K562 (cell line): ENCODE results near the gene ARL14EP. TPM values are rescaled to one million over a fixed set of nuclear protein-coding genes. Genes with fewer than 3 reads are reported as not detected.

Source experiments
- BCLAF1 ChIP-seq, 2 experiments: fragments of 450-650 bp in 1 of 2; IDR thresholded peaks; 2 replicates each; pipeline ENCODE4 v1.6.1; 2011 to 2017; ENCODE audit warnings: low read depth in 2 of 2, antibody characterized with exemption in 1 of 2, borderline replicate concordance in 1 of 2, low read length in 1 of 2, mild to moderate bottlenecking in 1 of 2, mixed read lengths in 1 of 2; ENCODE audit not compliant: control insufficient read depth in 1 of 2
- CHD2 ChIP-seq: IDR thresholded peaks from 2 replicates; pipeline ENCODE4 v1.6.1; 2011; ENCODE audit warnings: low read depth, low read length
- ELF4 ChIP-seq: fragments of 450-650 bp; formaldehyde crosslinking; IDR thresholded peaks from 2 replicates; pipeline ENCODE4 v1.4.0; 2022; ENCODE audit warnings: missing genetic modification characterization
- ETS1 ChIP-seq: conservative IDR thresholded peaks from 2 replicates; pipeline ENCODE4 v1.6.1; 2011; ENCODE audit warnings: low read depth, mild to moderate bottlenecking, low read length; ENCODE audit not compliant: control insufficient read depth
- RBFOX2 ChIP-seq: fragments of 200-400 bp; formaldehyde crosslinking; IDR thresholded peaks from 2 replicates; pipeline ENCODE4 v1.6.1; 2017; ENCODE audit warnings: low read depth, mild to moderate bottlenecking, low read length, moderate library complexity
- SMARCE1 ChIP-seq: fragments of 450-650 bp; IDR thresholded peaks from 2 replicates; pipeline ENCODE4 v1.7.1; 2016; ENCODE audit warnings: mild to moderate bottlenecking
- SRSF1 ChIP-seq: fragments of 200-400 bp; formaldehyde crosslinking; IDR thresholded peaks from 2 replicates; pipeline ENCODE4 v1.6.1; 2017; ENCODE audit warnings: mild to moderate bottlenecking, low read depth, low read length, moderate library complexity
- TEAD2 ChIP-seq: fragments of 450-650 bp; IDR thresholded peaks from 2 replicates; pipeline ENCODE4 v1.6.1; 2016; ENCODE audit warnings: missing genetic modification characterization, control low read depth, missing compliant biosample characterization
- ZNF12 ChIP-seq: sonication (generic); formaldehyde crosslinking; IDR thresholded peaks from 2 replicates; pipeline ENCODE4 v1.4.0; 2020; ENCODE audit warnings: mild to moderate bottlenecking, missing genetic modification reagents
- ZNF197 ChIP-seq: fragments of 200-800 bp; sonication (Bioruptor generic); IDR thresholded peaks from 2 replicates; pipeline ENCODE4 v1.6.1; 2016; ENCODE audit warnings: low read depth, missing genetic modification characterization, missing compliant biosample characterization
- ZNF24 ChIP-seq: fragments of 450-650 bp; IDR thresholded peaks from 2 replicates; pipeline ENCODE4 v1.6.1; 2016
- ZNF444 ChIP-seq: fragments of 250-450 bp; sonication (Bioruptor Pico); IDR thresholded peaks from 2 replicates; pipeline ENCODE4 v1.4.0; 2020; ENCODE audit warnings: mild to moderate bottlenecking, moderate library complexity
- polyA plus RNA-seq, 8 experiments: library from polyadenylated mRNA; depleted of rRNA in 4 of 8; stranded (reverse) in 5 of 8; unstranded in 3 of 8; fragments of >200 nt; fragmentation: Nextera tagmentation in 2 of 8; fragmentation: Illumina TruSeq in 1 of 8; extraction: Ambion mirVana in 2 of 8; extraction: Trizol in 1 of 8; gene quantifications; 2 replicates each; pipeline versions ENCODE4 v1.2.1 to v1.2.3, GENCODE V29; 2011 to 2014; ENCODE audit warnings: inconsistent platforms in 1 of 8, missing spikeins in 1 of 8
- total RNA-seq, 7 experiments: library from RNA; depleted of rRNA in 6 of 7; stranded (reverse); fragments of >200 nt in 6 of 7; fragmentation: Illumina TruSeq in 2 of 7; extraction: Trizol in 2 of 7; gene quantifications; 2 replicates each; pipeline versions ENCODE4 v1.2.1 to v1.2.3, GENCODE V29; 2011 to 2021; ENCODE audit warnings: low replicate concordance in 1 of 7
- TF ChIP-seq, protein P1 (sequence below), 2 experiments: fragments of 450-650 bp; IDR thresholded peaks; 2 replicates each; pipeline ENCODE4 v1.6.1; 2018; ENCODE audit warnings: mild to moderate bottlenecking in 2 of 2, low read depth in 1 of 2; ENCODE audit not compliant: partially characterized antibody in 2 of 2
- TF ChIP-seq, protein P2 (sequence below): fragments of 450-650 bp; IDR thresholded peaks from 2 replicates; pipeline ENCODE4 v1.6.1; 2016
- TF ChIP-seq, protein P3 (sequence below): fragments of 250-450 bp; sonication (Bioruptor Pico); IDR thresholded peaks from 2 replicates; pipeline ENCODE4 v1.8.0; 2021; ENCODE audit warnings: moderate library complexity, mild to moderate bottlenecking, inconsistent platforms
- TF ChIP-seq, protein P4 (sequence below): sonication (generic); formaldehyde crosslinking; IDR thresholded peaks from 2 replicates; pipeline ENCODE4 v1.8.0; 2022; ENCODE audit warnings: missing genetic modification reagents, mild to moderate bottlenecking, borderline replicate concordance

ARL14EP gene
- total and polyA plus RNA-seq, 9 of the 15 experiments (the other 6 are each of a cell fraction or from before 2014, with no cell fraction given), result 11.4 to 42.7 (median 25.9) TPM

DNA sequence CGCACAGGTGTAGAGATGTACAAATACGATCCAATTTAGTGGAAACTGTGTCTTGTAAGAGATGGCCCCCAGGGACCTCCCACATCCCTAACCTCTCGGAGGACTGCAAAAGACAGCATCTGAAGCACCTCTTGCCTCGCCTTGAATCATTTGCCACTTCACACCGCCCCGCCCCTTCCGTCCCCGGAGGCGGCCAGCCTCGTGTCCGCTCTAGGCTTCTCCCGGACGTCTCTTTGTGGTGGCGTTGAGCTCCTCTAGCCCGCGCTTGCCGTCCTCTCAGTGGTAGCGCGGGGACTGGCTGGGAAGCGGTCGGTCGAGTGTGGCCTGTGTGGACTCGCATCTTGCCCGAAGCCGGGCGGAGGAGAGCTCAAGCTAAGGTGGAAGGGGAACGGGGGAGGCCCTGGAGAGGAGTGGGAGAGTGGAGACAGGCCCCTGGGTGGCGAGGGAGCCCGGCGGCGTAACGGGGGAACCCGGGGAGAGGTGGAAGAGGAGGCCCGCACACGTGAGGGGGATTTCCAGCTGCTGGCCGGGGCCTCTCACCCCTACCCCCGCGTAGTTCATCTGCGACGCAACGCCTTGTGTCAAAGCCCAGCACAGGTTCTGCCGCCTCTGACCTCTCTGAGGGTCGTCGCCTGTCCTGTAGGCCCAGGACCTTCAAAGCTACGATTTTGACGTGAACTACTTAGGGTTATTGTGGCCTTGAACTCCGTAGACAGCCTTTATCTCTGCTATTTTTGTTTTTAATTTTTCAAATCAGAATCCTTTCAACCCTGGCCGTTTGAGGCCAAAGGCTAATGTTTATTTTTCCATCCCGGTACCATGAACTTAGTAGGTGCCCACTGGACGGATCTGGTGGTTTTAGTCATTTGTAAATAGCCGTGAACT is at the start of gene ARL14EP (continued):
- TF ChIP-seq BCLAF1 (IDR thresholded peaks at IDR 0.05; ENCODE audit: borderline replicate concordance in 1 of 2, control insufficient read depth in 1 of 2, low read depth in 2 of 2, low read length in 1 of 2), result peak in 1 of 2 experiments; percentile 80; a peak in 1 of 4 replicates
- TF ChIP-seq ZNF12, result no peak
- TF ChIP-seq SMARCE1, result no peak
- TF ChIP-seq, protein P1, sequence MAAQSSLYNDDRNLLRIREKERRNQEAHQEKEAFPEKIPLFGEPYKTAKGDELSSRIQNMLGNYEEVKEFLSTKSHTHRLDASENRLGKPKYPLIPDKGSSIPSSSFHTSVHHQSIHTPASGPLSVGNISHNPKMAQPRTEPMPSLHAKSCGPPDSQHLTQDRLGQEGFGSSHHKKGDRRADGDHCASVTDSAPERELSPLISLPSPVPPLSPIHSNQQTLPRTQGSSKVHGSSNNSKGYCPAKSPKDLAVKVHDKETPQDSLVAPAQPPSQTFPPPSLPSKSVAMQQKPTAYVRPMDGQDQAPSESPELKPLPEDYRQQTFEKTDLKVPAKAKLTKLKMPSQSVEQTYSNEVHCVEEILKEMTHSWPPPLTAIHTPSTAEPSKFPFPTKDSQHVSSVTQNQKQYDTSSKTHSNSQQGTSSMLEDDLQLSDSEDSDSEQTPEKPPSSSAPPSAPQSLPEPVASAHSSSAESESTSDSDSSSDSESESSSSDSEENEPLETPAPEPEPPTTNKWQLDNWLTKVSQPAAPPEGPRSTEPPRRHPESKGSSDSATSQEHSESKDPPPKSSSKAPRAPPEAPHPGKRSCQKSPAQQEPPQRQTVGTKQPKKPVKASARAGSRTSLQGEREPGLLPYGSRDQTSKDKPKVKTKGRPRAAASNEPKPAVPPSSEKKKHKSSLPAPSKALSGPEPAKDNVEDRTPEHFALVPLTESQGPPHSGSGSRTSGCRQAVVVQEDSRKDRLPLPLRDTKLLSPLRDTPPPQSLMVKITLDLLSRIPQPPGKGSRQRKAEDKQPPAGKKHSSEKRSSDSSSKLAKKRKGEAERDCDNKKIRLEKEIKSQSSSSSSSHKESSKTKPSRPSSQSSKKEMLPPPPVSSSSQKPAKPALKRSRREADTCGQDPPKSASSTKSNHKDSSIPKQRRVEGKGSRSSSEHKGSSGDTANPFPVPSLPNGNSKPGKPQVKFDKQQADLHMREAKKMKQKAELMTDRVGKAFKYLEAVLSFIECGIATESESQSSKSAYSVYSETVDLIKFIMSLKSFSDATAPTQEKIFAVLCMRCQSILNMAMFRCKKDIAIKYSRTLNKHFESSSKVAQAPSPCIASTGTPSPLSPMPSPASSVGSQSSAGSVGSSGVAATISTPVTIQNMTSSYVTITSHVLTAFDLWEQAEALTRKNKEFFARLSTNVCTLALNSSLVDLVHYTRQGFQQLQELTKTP (IDR thresholded peaks at IDR 0.05; ENCODE audit: low read depth in 1 of 2, partially characterized antibody in 2 of 2), result no peak
- TF ChIP-seq ELF4, result peak; percentile 14; the same call in 1 of the 2 replicates
- TF ChIP-seq TEAD2 (tag), result no peak
- TF ChIP-seq, protein P2, sequence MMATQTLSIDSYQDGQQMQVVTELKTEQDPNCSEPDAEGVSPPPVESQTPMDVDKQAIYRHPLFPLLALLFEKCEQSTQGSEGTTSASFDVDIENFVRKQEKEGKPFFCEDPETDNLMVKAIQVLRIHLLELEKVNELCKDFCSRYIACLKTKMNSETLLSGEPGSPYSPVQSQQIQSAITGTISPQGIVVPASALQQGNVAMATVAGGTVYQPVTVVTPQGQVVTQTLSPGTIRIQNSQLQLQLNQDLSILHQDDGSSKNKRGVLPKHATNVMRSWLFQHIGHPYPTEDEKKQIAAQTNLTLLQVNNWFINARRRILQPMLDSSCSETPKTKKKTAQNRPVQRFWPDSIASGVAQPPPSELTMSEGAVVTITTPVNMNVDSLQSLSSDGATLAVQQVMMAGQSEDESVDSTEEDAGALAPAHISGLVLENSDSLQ, result peak; percentile 42; the same call in 1 of the 2 replicates
- TF ChIP-seq CHD2, result no peak
- TF ChIP-seq, protein P3, sequence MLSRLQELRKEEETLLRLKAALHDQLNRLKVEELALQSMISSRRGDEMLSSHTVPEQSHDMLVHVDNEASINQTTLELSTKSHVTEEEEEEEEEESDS, result no peak
- TF ChIP-seq ZNF197 (CRISPR knock-in tag), result no peak
- TF ChIP-seq ZNF24, result no peak
- TF ChIP-seq ETS1, result peak; percentile 83
- TF ChIP-seq ZNF444 (CRISPR knock-in tag), result no peak
- TF ChIP-seq RBFOX2, result peak; percentile 99
- TF ChIP-seq SRSF1, result peak; percentile 92
- TF ChIP-seq, protein P4, sequence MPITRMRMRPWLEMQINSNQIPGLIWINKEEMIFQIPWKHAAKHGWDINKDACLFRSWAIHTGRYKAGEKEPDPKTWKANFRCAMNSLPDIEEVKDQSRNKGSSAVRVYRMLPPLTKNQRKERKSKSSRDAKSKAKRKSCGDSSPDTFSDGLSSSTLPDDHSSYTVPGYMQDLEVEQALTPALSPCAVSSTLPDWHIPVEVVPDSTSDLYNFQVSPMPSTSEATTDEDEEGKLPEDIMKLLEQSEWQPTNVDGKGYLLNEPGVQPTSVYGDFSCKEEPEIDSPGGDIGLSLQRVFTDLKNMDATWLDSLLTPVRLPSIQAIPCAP (CRISPR knock-in tag), result no peak
